ENCODE results near the gene RPL27A.

- TF ChIP-seq CTCF (conservative IDR thresholded peaks at IDR 0.05; ENCODE audit: low read depth, low read length) (no peak), EZH2 (IDR thresholded peaks at IDR 0.05; ENCODE audit: borderline replicate concordance, low read depth, low read length, poor library complexity, severe bottlenecking) (no peak)
Measured at GRCh38 chr11:8723711-8724110, 41.1 kb downstream of the RPL27A start.
